Panc1 (cell line): ENCODE results near the gene PRDM2.

Source experiments
- POLR2AphosphoS5 ChIP-seq: IDR thresholded peaks from 2 replicates; pipeline ENCODE4 v1.6.1; 2012; ENCODE audit warnings: mild to moderate bottlenecking, low read depth, low read length, moderate library complexity
- SIN3A ChIP-seq: IDR thresholded peaks from 2 replicates; pipeline ENCODE4 v1.6.1; 2012; ENCODE audit warnings: low read depth, mild to moderate bottlenecking, low read length, moderate library complexity, borderline replicate concordance; ENCODE audit not compliant: insufficient read depth
- TF ChIP-seq, protein P1 (sequence below): fragments of 450-650 bp; IDR thresholded peaks from 2 replicates; pipeline ENCODE4 v1.5.1; 2017; ENCODE audit warnings: mild to moderate bottlenecking
- TF ChIP-seq, protein P2 (sequence below), 2 experiments: IDR thresholded peaks; 2 replicates each; pipeline ENCODE4 v1.6.1; 2011 to 2012; ENCODE audit warnings: low read depth in 2 of 2, control low read depth in 1 of 2, low read length in 1 of 2, mild to moderate bottlenecking in 1 of 2, moderate library complexity in 1 of 2; ENCODE audit not compliant: insufficient read depth in 1 of 2

DNA sequence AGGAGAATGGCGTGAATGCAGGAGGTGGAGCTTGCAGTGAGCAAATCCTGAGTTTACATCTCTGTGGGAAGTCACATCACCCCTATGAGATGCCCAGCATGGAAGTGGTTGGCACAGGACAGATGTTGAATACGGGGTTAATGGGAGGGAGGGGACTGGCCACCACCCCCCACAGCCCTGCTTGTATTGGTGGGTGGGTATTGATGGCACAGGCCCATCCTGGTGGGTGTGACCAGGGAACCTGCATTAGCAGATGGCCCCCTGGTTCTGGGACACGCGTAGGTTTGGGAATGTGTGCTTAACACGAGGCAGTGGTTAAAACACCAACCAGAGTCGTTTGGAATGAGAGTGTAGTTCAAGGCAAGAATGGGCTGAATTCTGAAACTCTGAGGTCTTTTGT is 117.9 kb downstream of the PRDM2 start:
- TF ChIP-seq, protein P1, sequence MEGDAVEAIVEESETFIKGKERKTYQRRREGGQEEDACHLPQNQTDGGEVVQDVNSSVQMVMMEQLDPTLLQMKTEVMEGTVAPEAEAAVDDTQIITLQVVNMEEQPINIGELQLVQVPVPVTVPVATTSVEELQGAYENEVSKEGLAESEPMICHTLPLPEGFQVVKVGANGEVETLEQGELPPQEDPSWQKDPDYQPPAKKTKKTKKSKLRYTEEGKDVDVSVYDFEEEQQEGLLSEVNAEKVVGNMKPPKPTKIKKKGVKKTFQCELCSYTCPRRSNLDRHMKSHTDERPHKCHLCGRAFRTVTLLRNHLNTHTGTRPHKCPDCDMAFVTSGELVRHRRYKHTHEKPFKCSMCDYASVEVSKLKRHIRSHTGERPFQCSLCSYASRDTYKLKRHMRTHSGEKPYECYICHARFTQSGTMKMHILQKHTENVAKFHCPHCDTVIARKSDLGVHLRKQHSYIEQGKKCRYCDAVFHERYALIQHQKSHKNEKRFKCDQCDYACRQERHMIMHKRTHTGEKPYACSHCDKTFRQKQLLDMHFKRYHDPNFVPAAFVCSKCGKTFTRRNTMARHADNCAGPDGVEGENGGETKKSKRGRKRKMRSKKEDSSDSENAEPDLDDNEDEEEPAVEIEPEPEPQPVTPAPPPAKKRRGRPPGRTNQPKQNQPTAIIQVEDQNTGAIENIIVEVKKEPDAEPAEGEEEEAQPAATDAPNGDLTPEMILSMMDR: no peak
- TF ChIP-seq SIN3A (no peak), POLR2AphosphoS5 (no peak)
- TF ChIP-seq, protein P2, sequence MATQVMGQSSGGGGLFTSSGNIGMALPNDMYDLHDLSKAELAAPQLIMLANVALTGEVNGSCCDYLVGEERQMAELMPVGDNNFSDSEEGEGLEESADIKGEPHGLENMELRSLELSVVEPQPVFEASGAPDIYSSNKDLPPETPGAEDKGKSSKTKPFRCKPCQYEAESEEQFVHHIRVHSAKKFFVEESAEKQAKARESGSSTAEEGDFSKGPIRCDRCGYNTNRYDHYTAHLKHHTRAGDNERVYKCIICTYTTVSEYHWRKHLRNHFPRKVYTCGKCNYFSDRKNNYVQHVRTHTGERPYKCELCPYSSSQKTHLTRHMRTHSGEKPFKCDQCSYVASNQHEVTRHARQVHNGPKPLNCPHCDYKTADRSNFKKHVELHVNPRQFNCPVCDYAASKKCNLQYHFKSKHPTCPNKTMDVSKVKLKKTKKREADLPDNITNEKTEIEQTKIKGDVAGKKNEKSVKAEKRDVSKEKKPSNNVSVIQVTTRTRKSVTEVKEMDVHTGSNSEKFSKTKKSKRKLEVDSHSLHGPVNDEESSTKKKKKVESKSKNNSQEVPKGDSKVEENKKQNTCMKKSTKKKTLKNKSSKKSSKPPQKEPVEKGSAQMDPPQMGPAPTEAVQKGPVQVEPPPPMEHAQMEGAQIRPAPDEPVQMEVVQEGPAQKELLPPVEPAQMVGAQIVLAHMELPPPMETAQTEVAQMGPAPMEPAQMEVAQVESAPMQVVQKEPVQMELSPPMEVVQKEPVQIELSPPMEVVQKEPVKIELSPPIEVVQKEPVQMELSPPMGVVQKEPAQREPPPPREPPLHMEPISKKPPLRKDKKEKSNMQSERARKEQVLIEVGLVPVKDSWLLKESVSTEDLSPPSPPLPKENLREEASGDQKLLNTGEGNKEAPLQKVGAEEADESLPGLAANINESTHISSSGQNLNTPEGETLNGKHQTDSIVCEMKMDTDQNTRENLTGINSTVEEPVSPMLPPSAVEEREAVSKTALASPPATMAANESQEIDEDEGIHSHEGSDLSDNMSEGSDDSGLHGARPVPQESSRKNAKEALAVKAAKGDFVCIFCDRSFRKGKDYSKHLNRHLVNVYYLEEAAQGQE (IDR thresholded peaks at IDR 0.05; ENCODE audit: insufficient read depth in 1 of 2, low read depth in 2 of 2, low read length in 1 of 2): no peak
